Testis (tissue), 2 donors: ENCODE measurements around the gene SPATS2L.

Experiments
- POLR2A ChIP-seq: fragments of 450-650 bp; IDR thresholded peaks from one replicate; pipeline ENCODE4 v1.6.1; 2017; ENCODE audit warnings: antibody characterized with exemption, mild to moderate bottlenecking, moderate library complexity
- TF ChIP-seq, protein P1 (sequence below), 3 experiments: fragments of 450-650 bp in 2 of 3; fragments of 200-600 bp in 1 of 3; sonication (generic) in 1 of 3; IDR thresholded peaks; one replicate each; pipeline ENCODE4 v1.5.1; 2016 to 2019; ENCODE audit warnings: antibody characterized with exemption in 3 of 3, mild to moderate bottlenecking in 2 of 3, moderate library complexity in 1 of 3

DNA sequence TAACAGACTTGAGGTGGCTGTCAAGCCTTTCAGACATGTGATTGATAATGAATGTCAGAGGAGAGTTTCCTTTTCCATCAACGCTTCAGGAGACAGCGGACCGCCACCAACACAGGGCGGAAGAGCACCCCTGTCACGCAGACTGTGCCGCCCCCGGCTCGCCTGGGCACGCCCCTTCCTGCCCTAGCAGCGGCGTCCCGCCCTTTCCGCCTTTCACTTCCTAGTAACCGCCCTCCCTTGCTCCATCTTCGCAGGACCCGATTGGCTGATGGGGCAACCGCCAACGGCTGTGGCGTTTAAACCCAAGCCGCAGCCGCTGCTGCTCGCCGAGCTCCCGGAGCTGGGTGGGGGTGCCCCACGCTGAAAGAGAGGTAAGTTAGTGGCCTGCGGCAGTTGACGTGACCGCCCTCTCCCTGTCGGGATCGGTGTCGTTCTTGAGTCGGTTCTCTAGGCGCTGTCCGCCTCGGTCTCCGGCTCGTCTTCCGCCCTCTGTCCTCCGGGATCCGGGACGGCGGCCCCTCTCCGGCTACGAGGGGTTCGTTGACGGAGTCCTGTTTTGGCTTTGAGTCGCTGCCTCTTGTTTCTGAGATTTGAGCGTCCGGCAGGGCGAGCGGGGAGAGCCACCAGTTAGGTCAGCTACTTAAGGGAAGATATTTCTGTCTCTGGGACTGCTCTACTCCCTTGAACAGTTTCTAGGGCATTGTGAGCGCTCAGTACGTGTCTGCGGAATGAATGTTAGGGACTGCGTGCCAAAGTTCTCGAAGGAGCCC is 219.6 kb downstream of the SPATS2L start, which contains the start of gene SGO2:
- TF ChIP-seq, protein P1, sequence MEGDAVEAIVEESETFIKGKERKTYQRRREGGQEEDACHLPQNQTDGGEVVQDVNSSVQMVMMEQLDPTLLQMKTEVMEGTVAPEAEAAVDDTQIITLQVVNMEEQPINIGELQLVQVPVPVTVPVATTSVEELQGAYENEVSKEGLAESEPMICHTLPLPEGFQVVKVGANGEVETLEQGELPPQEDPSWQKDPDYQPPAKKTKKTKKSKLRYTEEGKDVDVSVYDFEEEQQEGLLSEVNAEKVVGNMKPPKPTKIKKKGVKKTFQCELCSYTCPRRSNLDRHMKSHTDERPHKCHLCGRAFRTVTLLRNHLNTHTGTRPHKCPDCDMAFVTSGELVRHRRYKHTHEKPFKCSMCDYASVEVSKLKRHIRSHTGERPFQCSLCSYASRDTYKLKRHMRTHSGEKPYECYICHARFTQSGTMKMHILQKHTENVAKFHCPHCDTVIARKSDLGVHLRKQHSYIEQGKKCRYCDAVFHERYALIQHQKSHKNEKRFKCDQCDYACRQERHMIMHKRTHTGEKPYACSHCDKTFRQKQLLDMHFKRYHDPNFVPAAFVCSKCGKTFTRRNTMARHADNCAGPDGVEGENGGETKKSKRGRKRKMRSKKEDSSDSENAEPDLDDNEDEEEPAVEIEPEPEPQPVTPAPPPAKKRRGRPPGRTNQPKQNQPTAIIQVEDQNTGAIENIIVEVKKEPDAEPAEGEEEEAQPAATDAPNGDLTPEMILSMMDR (IDR thresholded peaks at IDR 0.05) = no peak
- peak; percentile 48 for TF ChIP-seq POLR2A
